Measurements from ENCODE around the gene NFU1.

DNA sequence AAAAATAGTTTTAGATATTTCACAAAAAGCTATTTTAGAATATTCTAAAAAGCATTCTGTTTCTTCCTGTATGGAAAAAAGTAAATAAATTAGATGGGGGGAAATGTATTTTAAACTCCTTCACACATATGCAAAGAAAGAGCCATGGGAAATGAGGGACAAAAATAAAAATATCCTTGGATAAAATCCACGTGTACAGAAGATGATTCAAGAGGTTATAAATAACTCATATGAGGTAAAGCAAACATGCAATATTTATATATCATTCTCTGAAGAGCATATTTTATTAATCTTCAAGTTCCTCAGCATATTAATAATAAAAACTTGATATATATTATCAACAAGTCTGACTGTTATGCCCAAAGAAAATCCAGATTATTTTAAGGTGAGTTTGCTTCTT lies 41.4 kb downstream of the NFU1 start:
- TF ChIP-seq CTCF (conservative IDR thresholded peaks at IDR 0.05; ENCODE audit: low read length) (no peak), EZH2phosphoT487 (IDR thresholded peaks at IDR 0.05; ENCODE audit: borderline replicate concordance, low read depth, low read length) (no peak)

Measured in OCI-LY7 (cell line).